K562 (cell line): ENCODE measurements around the gene VWA7. TPM values are rescaled to one million over a fixed set of nuclear protein-coding genes. Genes with fewer than 3 reads are reported as not detected.
A peak's percentile ranks its signal among the peaks of the same experiment; 100 is the strongest.

Experiments
- ATF4 ChIP-seq: fragments of 450-650 bp; formaldehyde crosslinking; IDR thresholded peaks from 2 replicates; pipeline ENCODE4 v1.4.0; 2022; ENCODE audit warnings: mild to moderate bottlenecking, moderate library complexity
- BCLAF1 ChIP-seq, 2 experiments: fragments of 450-650 bp in 1 of 2; IDR thresholded peaks; 2 replicates each; pipeline ENCODE4 v1.6.1; 2011 to 2017; ENCODE audit warnings: low read depth in 2 of 2, antibody characterized with exemption in 1 of 2, borderline replicate concordance in 1 of 2, low read length in 1 of 2, mild to moderate bottlenecking in 1 of 2, mixed read lengths in 1 of 2; ENCODE audit not compliant: control insufficient read depth in 1 of 2
- BRD4 ChIP-seq: fragments of 200-600 bp; sonication (generic); IDR thresholded peaks from 2 replicates; pipeline ENCODE4 v1.6.1; 2017; ENCODE audit warnings: inconsistent platforms
- CXXC5 ChIP-seq: fragments of 250-450 bp; sonication (Bioruptor Pico); IDR thresholded peaks from 2 replicates; pipeline ENCODE4 v1.8.0; 2022; ENCODE audit warnings: inconsistent platforms, mild to moderate bottlenecking, moderate library complexity
- HLTF ChIP-seq: fragments of 450-650 bp; IDR thresholded peaks from 2 replicates; pipeline ENCODE4 v1.6.1; 2016
- HNRNPL ChIP-seq: fragments of 200-400 bp; formaldehyde crosslinking; IDR thresholded peaks from 2 replicates; pipeline ENCODE4 v1.6.1; 2017; ENCODE audit warnings: low read depth, mild to moderate bottlenecking, low read length
- MAFG ChIP-seq: fragments of 450-650 bp; conservative IDR thresholded peaks from 2 replicates; pipeline ENCODE4 v1.6.1; 2016; ENCODE audit warnings: missing genetic modification characterization, missing compliant biosample characterization
- NFIX ChIP-seq: fragments of 250-450 bp; sonication (Bioruptor Pico); IDR thresholded peaks from 2 replicates; pipeline ENCODE4 v1.4.0; 2020; ENCODE audit warnings: low read depth, mild to moderate bottlenecking, moderate library complexity
- SRF ChIP-seq, 2 experiments: fragments of 250-450, 450-650 bp in 1 of 2; sonication (Bioruptor Pico) in 1 of 2; sonication (generic) in 1 of 2; formaldehyde crosslinking; IDR thresholded peaks; 2 replicates each; pipeline versions ENCODE4 v1.5.0 to v1.5.1; 2020 to 2022; ENCODE audit warnings: mild to moderate bottlenecking in 1 of 2, missing genetic modification reagents in 1 of 2
- SUPT5H ChIP-seq: fragments of 450-650 bp; IDR thresholded peaks from 2 replicates; pipeline ENCODE4 v1.6.1; 2016
- ZBTB2 ChIP-seq: fragments of 450-650 bp; IDR thresholded peaks from 2 replicates; pipeline ENCODE4 v1.6.1; 2016; ENCODE audit warnings: antibody characterized with exemption
- ZNF175 ChIP-seq: fragments of 200-800 bp; sonication (Bioruptor generic); IDR thresholded peaks from 2 replicates; pipeline ENCODE4 v1.6.1; 2016; ENCODE audit warnings: low read depth, mild to moderate bottlenecking, missing genetic modification characterization, missing compliant biosample characterization
- ZNF253 ChIP-seq: fragments of 250-450 bp; sonication (Bioruptor Pico); conservative IDR thresholded peaks from 2 replicates; pipeline ENCODE4 v1.6.1; 2021; ENCODE audit warnings: mild to moderate bottlenecking
- ZNF41 ChIP-seq: fragments of 250-450 bp; sonication (Bioruptor Pico); conservative IDR thresholded peaks from 2 replicates; pipeline ENCODE4 v1.4.0; 2020; ENCODE audit warnings: mild to moderate bottlenecking
- polyA plus RNA-seq, 8 experiments: library from polyadenylated mRNA; depleted of rRNA in 4 of 8; stranded (reverse) in 5 of 8; unstranded in 3 of 8; fragments of >200 nt; fragmentation: Nextera tagmentation in 2 of 8; fragmentation: Illumina TruSeq in 1 of 8; extraction: Ambion mirVana in 2 of 8; extraction: Trizol in 1 of 8; gene quantifications; 2 replicates each; pipeline versions ENCODE4 v1.2.1 to v1.2.3, GENCODE V29; 2011 to 2014; ENCODE audit warnings: inconsistent platforms in 1 of 8, missing spikeins in 1 of 8
- total RNA-seq, 7 experiments: library from RNA; depleted of rRNA in 6 of 7; stranded (reverse); fragments of >200 nt in 6 of 7; fragmentation: Illumina TruSeq in 2 of 7; extraction: Trizol in 2 of 7; gene quantifications; 2 replicates each; pipeline versions ENCODE4 v1.2.1 to v1.2.3, GENCODE V29; 2011 to 2021; ENCODE audit warnings: low replicate concordance in 1 of 7
- TF ChIP-seq, protein P1 (sequence below): sonication (generic); formaldehyde crosslinking; IDR thresholded peaks from 2 replicates; pipeline ENCODE4 v1.8.0; 2022; ENCODE audit warnings: mild to moderate bottlenecking, missing genetic modification reagents, borderline replicate concordance
- TF ChIP-seq, protein P2 (sequence below), 2 experiments: fragments of 200-800 bp in 1 of 2; sonication (Bioruptor generic) in 1 of 2; sonication (generic) in 1 of 2; formaldehyde crosslinking in 1 of 2; IDR thresholded peaks in 1 of 2; conservative IDR thresholded peaks in 1 of 2; 2 replicates each; pipeline versions ENCODE4 v1.5.0 to v1.6.1; 2016 to 2020; ENCODE audit warnings: missing compliant biosample characterization in 1 of 2, missing genetic modification characterization in 1 of 2, missing genetic modification reagents in 1 of 2

The VWA7 gene
- total and polyA plus RNA-seq, 9 of the 15 experiments (the other 6 are each of a cell fraction or from before 2014, with no cell fraction given), result 0.18 to 2.9 (median 0.95) TPM

DNA sequence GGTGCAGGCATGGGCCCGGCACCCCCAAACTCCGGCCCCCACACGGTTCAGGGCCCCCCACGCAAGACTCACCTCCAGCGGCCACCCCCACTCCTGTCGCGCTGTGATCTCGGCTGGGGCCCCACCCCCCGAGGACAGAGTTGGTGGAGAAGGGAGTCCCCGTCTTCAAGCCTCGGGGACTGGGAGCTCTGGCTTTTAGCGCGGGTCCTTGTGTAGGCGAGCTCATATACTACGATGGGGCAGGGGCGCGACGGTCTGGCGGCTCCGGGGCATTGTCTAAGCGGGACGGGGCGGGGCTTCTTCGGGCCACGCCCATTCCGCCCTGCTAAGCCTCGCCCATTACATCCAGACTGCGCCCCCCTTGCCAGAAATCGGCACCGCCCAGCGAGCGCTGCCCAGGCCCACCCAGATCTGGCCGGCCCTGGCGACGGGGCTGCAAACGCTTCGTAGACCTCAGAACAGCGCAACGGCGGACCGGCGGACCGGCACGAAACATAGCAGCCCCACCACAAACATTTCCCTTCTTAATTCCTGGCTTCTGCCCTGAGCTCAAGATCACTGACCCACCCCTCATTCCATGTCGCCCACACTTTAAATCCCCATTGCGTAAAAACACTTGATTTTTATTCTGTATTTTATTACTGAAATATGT is 47.0 kb downstream of the VWA7 start (continued):
- TF ChIP-seq ZNF175 (CRISPR knock-in tag) (no peak), SRF (CRISPR knock-in tag; IDR thresholded peaks at IDR 0.05) (peak; percentile 73 to 83; a peak in 2 of 4 replicates), BCLAF1 (IDR thresholded peaks at IDR 0.05; ENCODE audit: borderline replicate concordance in 1 of 2, control insufficient read depth in 1 of 2, low read depth in 2 of 2, low read length in 1 of 2) (peak; percentile 74 to 86), ZNF253 (CRISPR knock-in tag) (peak; percentile 93), MAFG (tag) (no peak), ATF4 (CRISPR knock-in tag) (peak; percentile 91), ZBTB2 (no peak; the same call in none of the 2 replicates), CXXC5 (CRISPR knock-in tag) (peak; percentile 75), BRD4 (0 out of 2 replicates have a peak, but pooled peaks have one; percentile 16), ZNF41 (peak; percentile 86), NFIX (CRISPR knock-in tag) (0 out of 2 replicates have a peak, but pooled peaks have one; percentile 15), SUPT5H (peak; percentile 99), HNRNPL (peak; percentile 87), HLTF (peak; percentile 92)
- TF ChIP-seq, protein P1, sequence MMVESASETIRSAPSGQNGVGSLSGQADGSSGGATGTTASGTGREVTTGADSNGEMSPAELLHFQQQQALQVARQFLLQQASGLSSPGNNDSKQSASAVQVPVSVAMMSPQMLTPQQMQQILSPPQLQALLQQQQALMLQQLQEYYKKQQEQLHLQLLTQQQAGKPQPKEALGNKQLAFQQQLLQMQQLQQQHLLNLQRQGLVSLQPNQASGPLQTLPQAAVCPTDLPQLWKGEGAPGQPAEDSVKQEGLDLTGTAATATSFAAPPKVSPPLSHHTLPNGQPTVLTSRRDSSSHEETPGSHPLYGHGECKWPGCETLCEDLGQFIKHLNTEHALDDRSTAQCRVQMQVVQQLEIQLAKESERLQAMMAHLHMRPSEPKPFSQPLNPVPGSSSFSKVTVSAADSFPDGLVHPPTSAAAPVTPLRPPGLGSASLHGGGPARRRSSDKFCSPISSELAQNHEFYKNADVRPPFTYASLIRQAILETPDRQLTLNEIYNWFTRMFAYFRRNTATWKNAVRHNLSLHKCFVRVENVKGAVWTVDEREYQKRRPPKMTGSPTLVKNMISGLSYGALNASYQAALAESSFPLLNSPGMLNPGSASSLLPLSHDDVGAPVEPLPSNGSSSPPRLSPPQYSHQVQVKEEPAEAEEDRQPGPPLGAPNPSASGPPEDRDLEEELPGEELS (CRISPR knock-in tag), result peak; percentile 84; the same call in 1 of the 2 replicates
- TF ChIP-seq, protein P2, sequence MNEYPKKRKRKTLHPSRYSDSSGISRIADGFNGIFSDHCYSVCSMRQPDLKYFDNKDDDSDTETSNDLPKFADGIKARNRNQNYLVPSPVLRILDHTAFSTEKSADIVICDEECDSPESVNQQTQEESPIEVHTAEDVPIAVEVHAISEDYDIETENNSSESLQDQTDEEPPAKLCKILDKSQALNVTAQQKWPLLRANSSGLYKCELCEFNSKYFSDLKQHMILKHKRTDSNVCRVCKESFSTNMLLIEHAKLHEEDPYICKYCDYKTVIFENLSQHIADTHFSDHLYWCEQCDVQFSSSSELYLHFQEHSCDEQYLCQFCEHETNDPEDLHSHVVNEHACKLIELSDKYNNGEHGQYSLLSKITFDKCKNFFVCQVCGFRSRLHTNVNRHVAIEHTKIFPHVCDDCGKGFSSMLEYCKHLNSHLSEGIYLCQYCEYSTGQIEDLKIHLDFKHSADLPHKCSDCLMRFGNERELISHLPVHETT (CRISPR knock-in tag; conservative IDR thresholded peaks at IDR 0.05 in 1 of 2, IDR thresholded peaks at IDR 0.05 in 1 of 2), result no peak
